Activated CD4-positive, alpha-beta T cell treated with anti-CD3 and anti-CD28 coated beads, Interleukin-2, Interleukin-4, amounts not matched to agents 100 ng/mL and 50 ng/mL, durations not matched to agents 16 hours and 8 hours (primary cell): ENCODE measurements around the gene CABP7.

Experiments used
- DNase-seq: peaks from one replicate; pipeline ENCODE4 v3.0.0-alpha.2; 2020; ENCODE audit warnings: low spot score

The CABP7 gene

GRCh38 chr22:29719899-29720645 is at the start of gene CABP7:
CABP7 (plus strand) TSS chr22:29720003; CDS start chr22:29720425, 422 bp downstream.
- DNase-seq = no peak

- no peak for DNase-seq
Observed at GRCh38 chr22:29670626-29671025, 49.2 kb upstream of the CABP7 start.

- no peak for DNase-seq
Observed at GRCh38 chr22:29673361-29674066, 46.3 kb upstream of the CABP7 start.

GRCh38 chr22:29674121-29674520 is 45.7 kb upstream of the CABP7 start:
- no peak for DNase-seq

- no peak for DNase-seq
Observed at GRCh38 chr22:29679316-29679715, 40.5 kb upstream of the CABP7 start.

GRCh38 chr22:29683536-29683935 is 36.3 kb upstream of the CABP7 start:
- no peak for DNase-seq

- no peak for DNase-seq
Observed at GRCh38 chr22:29684244-29684643, 35.6 kb upstream of the CABP7 start.

- DNase-seq = no peak
Observed at GRCh38 chr22:29689206-29689879, 30.5 kb upstream of the CABP7 start.

- DNase-seq = peak; percentile 19
Observed at GRCh38 chr22:29689880-29690213, 30.0 kb upstream of the CABP7 start.

GRCh38 chr22:29690476-29690875 is 29.3 kb upstream of the CABP7 start:
- DNase-seq = no peak

GRCh38 chr22:29691636-29692326 is 28.0 kb upstream of the CABP7 start:
- no peak for DNase-seq

GRCh38 chr22:29692327-29692640 is 27.5 kb upstream of the CABP7 start:
- DNase-seq = no peak

- DNase-seq = no peak
Observed at GRCh38 chr22:29693161-29693560, 26.6 kb upstream of the CABP7 start.

- no peak for DNase-seq
Observed at GRCh38 chr22:29693671-29694070, 26.1 kb upstream of the CABP7 start.

- DNase-seq = no peak
Observed at GRCh38 chr22:29695129-29695926, 24.5 kb upstream of the CABP7 start.

GRCh38 chr22:29697853-29698598 is 21.8 kb upstream of the CABP7 start:
- no peak for DNase-seq

GRCh38 chr22:29700206-29700899 is 19.4 kb upstream of the CABP7 start:
- no peak for DNase-seq

GRCh38 chr22:29700900-29701154 is 19.0 kb upstream of the CABP7 start:
- no peak for DNase-seq

- DNase-seq = no peak
Observed at GRCh38 chr22:29701155-29701999, 18.4 kb upstream of the CABP7 start.
